HG02970 (cell line): ENCODE data around the gene ZNRF2.

Source experiments
- ATAC-seq: cut with Tn5 transposase; IDR thresholded peaks from one replicate; pipeline ENCODE4 v1.9.1; 2021; ENCODE audit warnings: mild to moderate bottlenecking, moderate library complexity, moderate number of reproducible peaks; ENCODE audit not compliant: unreplicated experiment, low FRiP score

ZNRF2 gene

DNA sequence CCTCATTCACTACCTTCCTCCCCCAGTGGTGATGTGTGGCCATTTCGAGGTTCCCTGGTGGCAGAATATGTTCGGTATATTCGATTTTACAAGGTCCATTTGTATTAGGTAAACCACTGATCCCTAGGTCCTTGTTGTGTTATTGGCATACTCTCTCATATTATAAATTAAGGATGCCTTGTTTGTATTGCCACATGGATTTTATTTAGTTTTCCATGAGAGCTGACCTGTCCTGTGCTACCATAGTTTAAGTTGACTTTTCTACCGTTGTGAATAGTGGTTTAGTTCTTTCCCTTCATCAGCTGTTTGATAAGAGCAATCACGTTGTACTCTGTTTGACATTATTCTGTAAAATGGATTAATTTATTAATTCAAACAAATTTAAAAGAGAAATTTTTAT lies 29.4 kb downstream of the ZNRF2 start:
- ATAC-seq = no peak

DNA sequence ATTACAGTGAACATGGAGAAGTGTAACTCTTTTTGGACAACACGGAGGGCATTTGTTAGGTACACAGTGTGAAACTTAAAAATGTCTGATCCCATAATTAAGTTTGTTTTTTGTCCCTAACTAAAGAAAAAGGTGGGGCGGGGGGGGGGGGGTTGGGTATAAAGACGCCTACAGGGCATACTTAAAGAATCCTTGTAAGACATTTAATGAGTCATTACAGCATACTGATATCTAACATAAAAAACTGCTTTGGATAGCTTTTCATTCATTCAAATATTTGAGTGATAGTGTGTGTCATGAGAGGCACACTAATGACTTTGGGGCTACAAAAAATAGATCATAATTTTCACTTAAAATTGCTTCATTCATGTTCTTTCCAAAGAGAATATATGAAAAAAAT lies 31.2 kb downstream of the ZNRF2 start:
- ATAC-seq = no peak

DNA sequence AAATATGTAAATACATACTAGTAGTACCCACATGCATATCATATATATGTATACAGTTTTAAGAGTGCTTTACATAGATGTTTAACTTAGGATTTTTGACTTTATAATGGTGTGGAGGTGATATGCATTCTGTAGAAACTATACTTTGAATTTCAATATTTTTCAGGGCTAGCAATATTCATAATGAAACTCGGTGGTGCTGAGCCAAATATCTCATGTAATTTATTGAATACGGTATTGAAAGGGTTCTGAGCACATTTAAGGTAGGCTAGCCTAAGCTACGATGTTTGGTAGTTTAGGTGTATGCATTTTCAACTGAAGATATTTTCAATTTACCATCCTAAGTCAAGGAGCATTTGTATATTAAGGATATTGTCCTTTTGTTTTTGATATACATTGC lies 36.0 kb downstream of the ZNRF2 start:
- no peak for ATAC-seq

DNA sequence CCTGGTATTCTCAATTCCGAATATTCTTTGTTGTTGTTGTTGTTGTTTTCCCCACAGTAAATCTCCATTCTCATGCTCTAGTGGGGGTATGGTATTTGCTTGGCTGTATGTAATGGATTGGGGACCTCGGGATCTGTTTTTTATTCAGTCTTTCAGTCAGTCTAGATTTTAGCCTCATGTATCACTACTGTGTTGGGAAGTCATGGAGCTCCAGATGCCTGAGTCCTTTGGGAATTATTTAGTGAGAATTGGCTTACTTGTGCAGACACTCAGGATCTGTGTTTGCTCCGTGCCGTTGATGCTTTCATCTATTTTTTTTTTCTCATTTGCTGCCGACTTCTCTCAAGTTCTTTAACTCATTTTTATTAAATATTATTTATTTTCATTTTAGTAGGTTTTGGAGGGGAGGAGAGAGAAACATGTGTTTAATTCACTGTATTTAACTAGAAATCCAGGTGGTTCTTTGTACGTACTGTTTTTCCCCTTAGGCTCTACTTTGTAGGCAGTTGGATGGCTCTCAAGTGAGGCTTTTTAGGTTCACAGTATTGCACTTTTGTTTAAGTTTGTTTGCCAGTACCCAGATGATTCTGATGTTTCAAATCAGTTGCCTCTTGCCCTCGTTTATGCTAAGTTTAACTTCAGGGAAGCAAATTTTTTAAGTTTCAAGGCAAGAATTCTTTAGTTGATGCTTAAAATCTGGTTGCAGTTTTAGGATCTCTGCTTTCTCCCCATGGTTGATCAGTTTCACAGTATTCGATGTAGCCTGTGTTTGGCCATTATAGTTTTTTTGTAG lies 36.9 kb downstream of the ZNRF2 start:
- no peak for ATAC-seq

DNA sequence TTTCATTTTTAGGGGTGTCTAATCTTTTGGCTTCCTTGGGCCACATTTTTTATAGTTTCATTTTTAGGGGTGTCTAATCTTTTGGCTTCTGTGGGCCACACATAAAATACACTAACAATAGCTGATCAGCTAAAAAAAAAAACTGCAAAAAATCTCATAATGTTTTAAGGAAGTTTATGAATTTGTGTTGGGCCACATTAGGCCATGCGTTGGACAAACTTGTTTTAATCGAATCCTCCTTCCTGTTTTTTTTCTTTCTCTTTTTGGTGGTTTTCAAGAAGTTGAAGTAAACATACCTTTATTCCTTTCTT lies 37.4 kb downstream of the ZNRF2 start:
- ATAC-seq = no peak

DNA sequence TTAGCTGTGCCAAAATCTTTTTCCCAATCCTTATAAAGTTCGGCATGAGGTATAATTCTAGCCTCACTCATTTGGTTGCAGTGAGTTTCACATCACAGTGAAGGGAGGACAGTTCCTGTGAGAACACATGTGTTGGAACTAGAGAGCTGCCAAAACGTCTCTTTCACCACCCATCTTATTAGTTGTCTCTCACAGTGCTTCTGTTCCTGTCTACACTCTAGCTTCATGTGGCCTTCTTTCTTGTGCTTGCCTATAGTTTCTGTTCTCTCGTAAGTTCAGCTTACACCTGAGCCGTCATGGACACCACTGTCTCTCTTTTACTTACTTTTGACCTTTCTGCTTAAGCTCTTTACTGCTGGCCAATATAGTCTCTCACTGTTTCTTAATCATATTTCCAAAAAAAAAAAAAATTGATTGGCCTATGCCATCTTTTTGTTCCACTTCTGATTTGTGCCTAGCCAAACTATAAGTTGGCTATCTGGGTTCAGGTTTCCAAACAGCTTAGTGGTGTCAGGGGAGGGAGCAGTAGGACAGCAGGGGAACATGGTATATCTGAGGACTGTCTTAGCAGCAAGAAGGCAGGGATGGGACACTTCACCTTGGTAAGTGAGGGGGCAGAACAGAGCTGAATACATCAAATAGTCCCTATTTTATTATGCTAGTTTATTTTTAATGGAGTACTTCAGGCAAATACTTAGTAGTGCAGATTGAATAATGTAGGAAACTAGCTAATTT lies 38.0 kb downstream of the ZNRF2 start:
- peak; percentile 41 for ATAC-seq

DNA sequence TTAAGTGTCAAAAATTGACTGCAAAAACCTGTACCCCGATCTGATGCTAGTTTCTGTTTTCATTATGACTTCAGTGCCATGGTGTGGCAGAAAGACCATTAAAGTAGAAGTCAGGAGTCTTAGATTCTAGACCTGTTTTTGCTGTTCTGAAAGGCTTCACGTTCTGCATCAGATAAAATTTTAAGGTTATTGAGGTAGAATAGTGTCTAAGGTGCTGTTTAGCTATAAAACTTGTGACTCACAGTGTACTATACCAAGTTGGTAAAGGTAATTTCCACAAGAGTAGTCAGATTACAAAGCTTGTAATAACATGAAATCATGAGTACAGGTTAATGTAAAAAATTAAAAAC lies 38.6 kb downstream of the ZNRF2 start:
- ATAC-seq = peak; percentile 40

DNA sequence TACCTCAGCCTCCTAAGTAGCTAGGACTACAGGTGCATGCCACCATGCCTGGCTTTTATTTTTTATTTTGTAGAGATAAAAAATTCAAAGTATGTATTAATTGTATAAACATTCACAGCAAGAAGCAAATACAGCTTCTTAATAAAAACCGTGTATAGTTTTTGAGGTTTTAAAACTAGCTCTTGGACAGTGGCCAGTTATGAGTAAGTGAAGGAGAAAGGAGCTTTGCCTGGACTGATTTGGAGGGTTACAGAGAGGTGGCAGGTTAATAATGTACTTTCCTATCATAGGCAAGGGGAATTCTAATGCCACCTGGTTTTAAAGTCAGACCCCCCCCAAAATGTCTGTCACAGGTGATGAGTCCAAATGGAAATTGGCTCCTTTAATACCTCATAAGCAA lies 43.4 kb downstream of the ZNRF2 start:
- ATAC-seq = no peak

DNA sequence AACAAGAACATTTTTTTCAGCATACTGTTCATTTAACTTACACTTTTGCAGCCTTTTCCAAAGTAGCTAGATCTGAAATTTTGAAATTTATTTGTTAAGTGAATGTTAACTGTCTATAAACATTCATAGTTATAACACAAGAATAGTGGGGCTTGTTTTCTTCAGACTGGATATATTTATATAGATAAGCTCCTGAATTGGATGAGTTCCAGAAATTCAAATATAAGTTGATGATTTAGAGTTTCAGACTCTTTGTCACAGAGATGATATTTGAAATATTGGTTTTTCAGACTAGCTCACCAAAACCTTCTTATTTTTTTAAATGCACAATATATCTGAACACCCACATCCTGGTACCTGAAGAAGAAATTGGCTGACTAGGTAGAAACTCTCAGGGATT lies 44.0 kb downstream of the ZNRF2 start:
- ATAC-seq = no peak

DNA sequence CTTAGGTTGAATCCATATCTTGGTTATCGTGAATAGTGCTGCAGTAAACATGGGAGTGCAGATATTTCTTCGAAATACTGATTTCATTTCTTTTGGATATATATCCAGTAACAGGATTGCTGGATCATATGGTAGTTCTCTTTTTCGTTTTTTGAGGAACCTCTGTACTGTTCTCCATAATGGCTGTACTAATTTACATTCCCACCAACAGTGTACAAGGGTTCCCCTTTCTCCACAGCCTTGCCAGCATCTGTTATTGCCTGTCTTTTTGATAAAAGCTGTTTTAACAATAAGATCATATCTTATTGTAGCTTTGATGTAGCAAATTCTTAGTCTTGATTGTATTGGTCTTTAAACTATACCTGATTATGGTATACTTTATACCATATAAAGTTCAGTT lies 45.3 kb downstream of the ZNRF2 start:
- ATAC-seq = no peak

DNA sequence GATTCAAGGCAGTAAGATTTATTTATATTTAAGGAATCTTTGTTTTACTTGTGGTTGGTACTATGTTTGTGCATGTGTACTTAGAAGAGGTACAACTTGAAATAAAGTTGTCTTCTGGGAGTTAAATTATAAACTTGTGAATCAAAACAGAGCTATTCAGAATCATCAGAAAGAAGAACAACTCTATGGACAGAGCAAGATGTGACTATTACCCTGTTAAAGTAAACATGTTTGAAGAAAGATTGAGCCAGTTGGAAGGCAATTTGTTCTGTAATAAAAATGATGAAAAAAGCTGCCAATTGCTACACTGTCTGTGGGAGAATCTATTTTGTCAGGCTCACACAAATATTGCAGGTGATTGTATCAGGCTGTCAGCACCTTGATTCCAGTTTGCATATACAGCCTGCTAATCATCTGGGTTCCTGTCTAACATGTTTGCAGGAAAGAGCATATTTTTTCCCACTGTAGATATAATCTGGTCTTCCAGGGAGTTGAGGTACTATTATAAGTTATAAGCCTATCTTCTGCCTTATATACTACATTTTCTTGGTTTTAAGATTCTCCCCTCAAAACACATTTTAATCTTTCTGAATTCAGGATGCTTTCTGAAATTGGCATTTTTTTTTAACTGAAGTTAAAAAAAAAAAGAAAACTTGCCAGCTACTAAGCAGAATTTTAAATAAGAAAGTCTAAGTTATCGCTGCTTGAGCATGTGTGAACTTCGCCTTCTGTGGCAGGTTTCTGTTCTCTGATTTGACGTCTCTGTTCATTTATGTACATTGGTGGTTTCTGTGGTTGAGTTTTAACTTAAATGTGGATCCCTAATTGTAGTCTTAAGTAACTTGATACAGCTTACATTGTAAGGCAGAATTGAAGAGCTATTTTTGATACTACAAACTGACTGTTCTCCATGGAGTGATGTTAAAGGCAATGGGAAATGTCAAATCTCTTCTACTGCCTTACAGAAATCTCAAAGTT lies 46.0 kb downstream of the ZNRF2 start:
- ATAC-seq = peak; percentile 56

DNA sequence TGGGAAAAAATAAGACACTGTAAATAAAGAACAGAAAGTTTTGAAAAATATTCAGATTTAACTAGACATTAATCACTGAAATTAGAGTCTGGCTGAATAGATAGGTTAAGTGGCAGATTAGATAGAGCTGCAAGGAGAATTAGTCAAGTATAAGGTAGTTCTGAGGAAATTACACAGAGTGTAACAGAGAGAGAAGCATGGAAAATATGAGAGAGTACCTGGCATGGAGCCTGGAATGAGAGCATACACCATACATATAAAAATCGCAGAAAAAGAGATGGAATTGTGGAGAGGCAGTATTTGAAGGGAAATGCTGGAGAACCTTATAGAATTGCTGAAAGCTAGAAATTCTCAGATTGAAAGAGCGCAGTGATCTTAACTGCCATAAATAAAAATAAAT lies 46.9 kb downstream of the ZNRF2 start:
- ATAC-seq = no peak

DNA sequence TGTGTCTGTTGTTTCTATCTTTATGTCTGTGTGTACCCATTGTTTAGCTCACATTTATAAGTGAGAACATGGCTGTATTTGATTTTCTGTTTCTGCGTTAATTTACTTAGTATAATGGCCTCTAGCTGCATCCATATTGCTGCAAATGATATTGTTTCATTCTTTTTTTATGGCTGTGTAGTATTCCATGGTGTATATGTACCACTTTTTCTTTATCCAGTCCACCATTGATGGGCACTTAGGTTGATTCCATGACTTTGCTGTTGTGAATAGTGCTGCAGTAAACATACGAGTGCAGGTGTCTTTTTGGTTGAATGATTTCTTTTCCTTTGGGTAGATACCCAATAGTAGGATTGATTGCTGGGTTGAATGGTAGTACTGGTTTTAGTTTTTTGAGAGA lies 48.2 kb downstream of the ZNRF2 start:
- ATAC-seq = no peak

DNA sequence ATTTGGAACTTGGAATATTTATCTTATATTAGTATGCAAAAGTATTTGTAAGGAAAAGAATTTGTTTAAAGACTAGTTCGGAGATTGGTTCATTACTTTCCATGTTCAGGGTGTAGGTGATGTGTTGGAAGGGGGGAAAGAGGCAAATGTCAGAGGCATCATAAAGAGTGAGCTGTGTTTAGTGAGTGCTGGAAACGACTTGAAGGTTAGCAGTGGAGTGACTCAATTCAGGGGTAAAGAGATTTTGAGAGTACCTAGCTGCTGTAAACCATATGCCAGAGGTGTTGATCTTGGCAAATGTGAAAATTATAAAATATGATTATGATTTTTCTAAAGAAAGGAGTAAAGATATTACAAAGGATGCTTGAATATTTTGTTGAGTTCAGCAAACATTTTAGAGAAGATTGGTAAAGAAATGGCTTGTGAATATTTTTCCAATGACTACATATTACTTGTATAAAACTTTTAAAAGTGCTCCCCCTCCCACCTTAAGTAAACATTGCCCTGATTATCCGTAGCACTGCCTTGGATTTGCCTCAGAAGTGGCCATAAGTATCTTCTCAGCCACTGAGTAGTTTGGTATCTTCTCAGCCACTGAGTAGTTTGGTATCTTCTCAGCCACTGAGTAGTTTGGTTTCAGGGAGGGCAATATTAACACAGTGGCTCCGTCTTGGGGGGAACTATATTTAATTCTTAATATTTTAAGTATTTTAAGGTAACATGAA lies 51.5 kb downstream of the ZNRF2 start:
- ATAC-seq = no peak

DNA sequence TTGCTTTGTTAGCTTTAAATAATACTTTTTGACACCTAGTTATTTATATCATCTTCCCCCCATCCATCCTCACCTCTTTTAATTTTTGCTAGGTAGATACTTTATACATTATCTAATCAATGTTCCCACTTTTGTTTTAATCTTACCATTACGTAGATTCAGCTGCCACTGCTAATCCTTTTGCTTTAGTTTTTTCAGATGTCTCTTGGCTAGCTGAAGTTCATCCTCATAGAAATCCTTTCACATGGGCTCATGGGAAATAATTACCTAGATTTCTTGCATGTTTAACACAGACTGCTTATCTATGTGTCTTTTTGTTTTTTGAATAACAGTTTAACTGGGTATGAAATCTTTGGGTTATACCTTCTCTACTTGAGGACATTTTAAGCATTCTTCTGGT lies 60.1 kb downstream of the ZNRF2 start:
- no peak for ATAC-seq

DNA sequence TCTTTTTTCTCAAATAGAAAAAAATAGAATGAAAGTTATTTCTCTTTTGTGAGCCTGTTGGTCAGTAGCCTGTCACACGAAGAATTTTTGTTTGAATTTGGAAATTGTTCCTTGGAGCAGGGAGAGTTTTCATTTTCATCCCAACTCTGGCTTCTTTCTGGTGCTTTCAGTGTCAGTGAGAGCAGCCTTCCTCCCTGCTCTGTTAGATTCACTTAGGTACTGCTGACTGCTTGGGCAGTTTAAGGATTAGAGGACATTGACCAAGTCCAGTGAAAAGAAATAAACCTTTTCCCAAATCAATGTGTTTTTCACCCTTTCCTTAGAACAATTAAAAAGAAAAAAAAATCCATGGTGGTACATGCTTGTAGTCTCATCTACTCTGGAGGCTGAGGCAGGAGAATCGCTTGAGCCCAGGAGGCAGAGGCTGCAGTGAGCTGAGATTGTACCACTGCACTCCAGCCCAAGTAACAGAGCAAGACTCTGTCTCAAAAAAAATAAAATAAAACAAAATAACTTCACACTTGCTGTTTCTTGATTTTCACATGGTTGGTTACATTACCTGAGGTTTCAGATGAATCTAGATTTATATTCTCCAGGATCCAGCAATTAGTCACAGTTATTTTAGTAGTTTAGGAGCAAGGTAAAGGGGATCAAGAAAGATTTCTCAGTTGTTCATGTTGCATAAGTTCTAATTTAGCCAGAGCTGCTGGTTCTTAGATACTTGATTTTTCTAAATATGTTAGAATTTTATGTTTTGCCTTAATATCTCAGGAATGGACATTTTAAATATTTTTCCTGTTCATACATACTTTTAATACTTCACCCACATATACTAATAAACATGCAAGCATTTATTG lies 63.1 kb downstream of the ZNRF2 start:
- no peak for ATAC-seq

DNA sequence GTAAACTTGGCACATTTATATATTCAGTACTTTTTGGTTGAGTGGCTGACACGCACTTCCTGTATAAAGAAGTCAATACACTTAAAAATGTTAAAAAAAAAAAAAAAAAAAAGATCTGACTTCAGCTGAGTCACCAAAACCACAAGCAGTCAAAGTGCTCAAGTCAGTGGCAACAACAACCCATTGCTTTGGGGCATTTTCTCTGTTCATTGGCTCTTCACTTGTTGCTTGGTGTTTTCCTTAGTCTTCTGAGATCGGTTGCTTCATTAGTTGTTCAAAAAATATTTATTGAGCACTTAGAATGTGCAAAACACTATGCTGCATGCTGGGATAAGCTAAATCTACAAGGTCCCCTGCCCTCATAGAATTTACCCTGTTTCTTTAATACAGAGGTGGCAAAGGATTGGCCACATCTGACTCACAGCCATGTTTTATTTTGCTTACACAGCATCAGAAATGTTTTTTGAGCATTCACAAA lies 63.7 kb downstream of the ZNRF2 start:
- ATAC-seq = peak; percentile 75

DNA sequence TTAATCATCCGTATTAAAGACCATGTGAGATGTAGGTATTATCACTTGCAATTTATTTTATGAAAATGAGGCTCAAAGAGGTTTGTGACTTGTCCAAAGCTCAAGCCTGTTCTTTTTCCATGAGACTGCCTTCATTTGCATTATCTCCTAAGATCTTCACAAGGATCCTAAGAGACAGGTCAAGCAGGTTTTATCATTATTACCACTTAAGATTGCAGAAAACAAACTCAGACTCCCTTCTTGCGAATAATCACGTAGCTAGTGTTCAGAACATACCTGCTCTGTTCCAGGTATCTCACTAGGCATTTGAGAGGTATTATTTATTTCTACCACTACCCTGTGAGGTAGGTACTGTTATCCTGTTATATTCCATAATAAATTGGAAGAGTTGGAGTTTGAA lies 64.8 kb downstream of the ZNRF2 start:
- no peak for ATAC-seq

DNA sequence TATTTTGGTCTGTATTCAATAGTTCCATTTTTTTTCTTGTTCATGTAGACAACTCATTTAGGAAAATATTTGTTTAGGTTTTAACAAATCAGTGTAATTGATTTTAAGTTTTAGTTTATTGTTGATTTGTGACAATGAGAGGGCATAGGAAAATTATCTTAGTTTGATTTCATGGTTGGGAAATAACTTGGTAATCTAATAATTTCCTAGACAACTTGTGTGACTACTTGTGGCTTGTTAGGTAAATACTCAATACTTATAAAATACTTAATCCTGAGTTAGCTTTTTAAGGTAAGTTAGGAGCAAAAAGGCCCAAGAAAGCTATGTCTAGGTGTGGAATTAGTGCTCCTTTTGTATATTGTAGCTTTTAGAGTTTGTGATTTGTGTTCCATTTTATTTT lies 65.4 kb downstream of the ZNRF2 start:
- ATAC-seq = no peak

DNA sequence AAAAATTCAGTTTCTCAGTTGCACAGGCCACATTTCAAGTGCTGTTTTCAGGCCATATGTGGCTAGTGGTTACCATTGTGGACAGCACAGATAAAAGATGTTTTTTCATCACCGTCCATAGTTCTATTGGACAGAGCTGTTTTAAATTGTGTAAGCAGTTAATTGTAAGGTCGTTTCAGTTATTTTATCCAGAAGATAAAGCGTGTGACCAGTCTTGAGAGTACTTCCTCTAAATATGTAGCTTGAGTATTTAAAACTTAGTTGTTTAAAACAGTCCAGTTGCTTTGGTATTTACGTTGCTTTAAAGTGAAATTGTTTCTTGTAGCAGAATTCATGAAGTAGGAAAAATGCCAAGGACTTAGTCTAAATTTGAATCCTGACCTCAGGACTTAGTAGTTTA lies 66.9 kb downstream of the ZNRF2 start:
- no peak for ATAC-seq
